GM20431 (cell line): ENCODE measurements around the gene DKK3.

Source experiments
- in situ Hi-C: fragments of 300-500 bp; cut with MseI, MboI; formaldehyde crosslinking; loops from one replicate; pipeline ENCODE4 v1.15.0; 2020; ENCODE audit warnings: low sequenced_read_pairs; ENCODE audit not compliant: unreplicated experiment

DKK3 gene

DNA sequence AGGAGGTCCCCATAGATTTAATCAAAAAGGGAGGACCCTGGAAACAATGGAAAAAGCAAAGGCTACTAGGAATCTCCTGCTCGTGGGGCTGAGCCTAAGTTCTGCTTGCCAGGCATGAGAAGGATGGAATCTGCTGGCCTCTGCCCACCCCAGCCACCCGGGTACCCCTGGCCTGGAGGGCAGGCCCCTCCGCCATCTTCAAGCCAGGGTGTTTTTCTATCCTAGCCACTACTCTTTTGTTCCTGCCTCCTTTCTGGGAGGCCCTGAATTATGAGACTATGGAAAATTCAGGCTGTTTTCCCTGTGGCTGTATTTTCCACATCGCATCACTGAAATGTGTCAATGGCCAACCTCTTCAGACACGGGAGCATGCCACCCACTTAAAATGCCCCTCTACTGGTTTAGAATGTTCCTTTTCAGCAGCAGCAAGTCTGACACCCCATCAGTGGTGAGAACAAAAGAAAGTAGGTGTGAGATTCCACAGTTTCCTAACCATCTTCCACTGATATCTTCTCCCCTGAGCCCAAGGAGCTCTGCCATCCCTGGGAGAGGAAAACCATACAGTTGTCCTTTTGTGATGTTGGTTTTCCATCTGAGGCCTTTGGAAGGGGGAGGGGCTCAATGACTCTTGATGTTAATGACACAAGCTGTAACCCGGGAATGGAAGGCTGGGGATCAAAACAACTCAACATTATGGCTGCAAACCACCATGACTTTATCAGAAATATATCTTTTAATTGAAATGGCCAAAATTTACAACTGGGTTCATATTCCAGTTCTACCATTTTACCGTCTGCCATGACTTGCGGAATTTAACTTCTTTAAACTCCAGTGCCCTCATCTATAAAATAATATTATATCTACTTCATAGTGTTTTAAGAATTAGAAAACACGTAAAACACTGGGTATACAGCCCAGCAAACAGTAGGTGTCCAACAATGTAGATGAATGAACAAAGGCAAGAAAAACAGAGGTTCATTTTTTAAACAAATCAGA is 22.2 kb downstream of the DKK3 start:
- in situ Hi-C loops: no loop called here

DNA sequence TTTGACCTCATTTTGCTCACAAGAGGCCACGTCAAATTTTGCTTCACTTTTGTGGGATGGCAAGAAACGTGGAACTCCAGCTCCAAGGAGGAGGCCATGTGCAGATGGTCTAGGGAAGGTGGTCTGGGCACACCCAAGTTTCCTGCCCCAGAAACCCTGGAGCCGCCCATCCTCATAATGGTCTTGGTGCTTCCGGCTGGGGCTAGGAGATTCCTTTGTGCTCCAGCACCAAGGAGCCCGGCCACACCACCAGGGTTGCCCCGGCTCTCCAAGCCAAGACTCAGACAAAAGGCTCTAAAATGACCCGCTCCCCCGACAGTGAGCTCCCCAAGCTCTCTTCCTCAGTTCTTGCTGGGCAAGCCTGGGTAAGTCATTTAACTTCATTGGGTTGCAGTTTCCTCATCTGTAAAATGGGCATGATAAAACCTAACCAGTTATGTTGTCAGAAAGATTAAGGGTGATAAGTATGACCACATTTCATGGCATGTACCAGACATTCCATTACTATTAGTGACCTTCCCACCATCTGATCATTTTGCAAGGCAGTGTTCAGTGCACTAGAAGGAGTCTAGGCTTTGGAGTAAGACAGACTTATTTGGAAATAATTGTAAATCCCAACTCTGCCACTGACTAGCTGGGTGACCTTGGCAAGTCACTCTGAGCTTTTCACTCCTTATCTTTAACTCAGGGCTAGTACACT is 23.3 kb downstream of the DKK3 start:
- in situ Hi-C loops: no loop called here

DNA sequence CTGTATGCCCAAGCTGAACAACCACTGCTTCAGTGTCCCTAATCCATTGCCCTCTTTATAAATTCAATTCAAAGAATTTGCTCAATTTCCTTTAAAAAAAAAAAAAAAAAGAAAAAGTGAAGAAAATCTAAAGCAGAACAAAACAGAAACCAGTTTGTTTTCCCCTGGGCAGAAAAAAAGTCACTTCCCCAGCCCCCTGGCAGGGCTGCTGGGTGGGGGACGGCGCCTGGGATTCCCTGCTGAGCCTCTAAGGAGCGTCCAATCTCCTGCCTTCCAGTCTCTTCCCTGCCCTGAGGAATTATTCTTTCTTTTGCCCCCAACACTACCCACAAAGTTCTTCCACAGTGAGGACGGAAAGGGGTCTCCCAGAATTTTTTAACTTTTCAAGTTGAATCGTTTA is 23.9 kb downstream of the DKK3 start:
- in situ Hi-C loops: no loop called here

DNA sequence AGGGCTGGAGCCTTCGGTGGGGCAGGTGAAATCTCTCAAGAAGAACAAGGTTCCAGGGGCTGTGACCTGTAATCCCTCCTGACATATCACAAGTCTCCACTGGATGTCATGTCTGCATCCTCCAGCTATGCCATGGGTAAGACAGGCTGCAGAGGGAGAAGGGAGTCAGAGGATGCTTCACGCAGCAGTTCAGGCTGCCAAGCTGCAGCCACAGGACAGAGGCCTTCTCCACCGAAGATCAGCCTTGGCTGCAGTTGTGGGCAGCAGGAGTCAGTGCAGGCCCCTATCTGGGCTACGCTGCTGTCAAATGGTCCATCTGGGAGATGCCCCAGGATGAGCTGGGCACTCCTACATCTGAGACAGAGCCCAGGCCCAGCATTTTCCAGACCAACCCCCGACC is 25.0 kb downstream of the DKK3 start:
- in situ Hi-C loops: no loop called here

DNA sequence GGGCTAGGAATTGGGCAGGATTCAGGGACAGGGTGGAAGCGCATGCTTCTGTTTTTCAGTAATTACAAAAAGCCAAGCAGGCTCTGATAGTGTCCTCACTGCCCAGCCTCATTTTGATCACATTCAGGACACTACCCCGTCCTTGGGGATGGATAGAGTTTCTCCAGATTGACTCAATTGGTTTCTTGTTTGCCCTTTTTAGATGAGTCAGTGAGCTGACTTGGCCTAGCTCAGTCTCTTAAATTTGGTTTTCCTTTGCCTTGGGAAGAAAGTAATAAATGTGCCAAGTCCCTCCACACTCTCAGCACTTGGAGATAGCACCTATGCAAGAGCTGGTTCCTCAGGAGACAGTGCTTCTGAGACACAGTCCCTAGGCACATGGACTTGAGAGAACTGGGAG is 25.5 kb downstream of the DKK3 start:
- in situ Hi-C loops: no loop called here

DNA sequence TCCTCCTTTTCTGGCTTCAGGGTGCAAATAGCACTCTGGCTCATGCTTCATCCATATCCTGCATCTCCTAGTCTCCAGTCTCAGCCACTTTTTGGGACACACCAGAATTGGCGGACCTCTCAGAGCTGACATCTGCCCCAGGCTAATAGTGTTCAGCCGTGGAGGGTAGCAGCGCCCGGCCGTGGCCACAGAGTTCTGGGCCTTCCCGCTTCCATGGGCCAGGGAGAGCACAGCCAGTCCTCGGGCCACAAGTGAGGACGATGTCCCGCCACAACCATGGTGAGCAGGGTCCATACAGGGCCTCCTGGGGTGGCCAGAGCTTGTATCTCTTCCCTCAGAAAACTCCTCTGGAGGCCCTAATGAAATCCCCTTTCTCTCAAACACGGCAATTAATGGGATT is 26.0 kb downstream of the DKK3 start:
- in situ Hi-C loops: no loop called here

DNA sequence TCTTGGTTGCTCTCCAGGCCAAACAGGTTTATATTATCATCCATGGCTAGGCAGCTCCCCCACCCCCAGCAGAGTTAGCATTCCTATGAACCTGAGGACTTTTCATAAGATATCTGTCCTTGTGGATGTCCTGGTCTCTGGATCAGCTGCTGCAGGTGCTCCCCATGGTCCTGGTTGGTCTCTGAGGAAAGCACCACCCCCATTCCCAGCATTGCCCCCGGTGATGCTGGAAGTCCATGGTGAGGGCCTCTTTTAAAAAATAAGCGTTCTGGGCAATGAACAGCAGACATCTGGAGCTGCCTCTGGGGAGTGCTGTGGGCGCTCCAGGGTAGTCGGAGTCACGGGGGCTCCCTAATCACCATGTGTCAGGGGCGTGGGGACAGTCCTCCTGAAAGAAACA is 26.6 kb downstream of the DKK3 start:
- in situ Hi-C loops: no loop called here

DNA sequence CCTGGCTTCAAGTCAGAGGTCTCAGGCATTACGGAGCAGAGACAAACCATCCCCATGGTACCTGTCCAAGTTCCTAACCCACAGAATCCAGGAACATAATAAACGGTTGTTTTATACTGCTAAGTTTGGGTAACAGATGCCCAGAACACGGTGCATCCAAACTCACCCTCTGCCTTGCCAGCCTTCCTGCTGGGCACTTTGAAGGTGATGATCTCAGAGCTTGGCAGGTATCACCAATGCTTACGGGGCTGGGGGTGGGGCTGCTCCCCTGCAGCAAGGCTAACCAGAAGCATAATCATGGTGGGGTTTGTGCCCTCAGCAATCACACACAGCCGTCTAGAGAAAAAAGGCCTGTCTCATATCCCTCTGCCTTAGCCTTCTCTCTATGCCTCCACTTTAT is 27.1 kb downstream of the DKK3 start:
- in situ Hi-C loops: no loop called here

DNA sequence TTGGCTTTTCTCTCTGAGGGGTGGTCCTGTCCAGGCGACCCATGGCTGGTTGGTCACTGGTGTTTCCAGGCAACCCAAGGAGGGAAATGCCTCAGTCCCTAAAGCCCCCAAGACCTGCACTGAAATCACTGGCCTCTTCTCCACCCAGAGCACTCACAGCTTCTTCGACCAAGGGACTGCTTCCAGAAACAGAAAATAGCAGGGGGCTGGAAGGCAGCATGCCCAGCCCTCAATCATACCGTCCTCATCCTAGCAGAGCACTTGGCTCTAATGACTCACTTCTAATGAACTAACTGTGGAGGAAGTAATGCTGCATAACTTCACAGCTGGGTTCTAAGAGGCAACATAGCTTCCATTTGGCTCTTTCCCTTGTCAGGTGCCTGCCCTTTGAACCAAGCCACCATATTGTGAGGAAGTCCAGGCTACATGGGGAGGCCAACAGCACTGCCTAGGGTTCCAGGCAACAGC is 27.6 kb downstream of the DKK3 start:
- in situ Hi-C loops: no loop called here

DNA sequence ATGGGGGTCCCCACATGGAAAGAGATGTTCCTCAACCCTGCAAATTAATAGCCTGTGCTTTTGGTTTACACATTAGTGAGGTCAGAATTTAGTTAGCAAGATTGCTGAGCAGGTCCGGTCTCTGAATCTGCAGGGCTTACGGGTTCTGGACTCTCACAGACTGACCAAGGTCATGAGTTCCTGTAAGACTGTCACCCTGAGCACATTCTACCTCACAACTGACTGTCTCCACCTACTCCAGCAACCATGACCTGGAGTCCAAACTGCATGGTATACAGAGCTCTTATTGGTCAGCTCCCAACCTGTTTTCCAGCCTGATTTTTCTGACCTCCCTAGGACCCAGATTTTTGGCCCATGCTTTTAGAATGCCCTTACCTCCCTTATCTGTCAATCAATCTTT is 28.2 kb downstream of the DKK3 start:
- in situ Hi-C loops: no loop called here

DNA sequence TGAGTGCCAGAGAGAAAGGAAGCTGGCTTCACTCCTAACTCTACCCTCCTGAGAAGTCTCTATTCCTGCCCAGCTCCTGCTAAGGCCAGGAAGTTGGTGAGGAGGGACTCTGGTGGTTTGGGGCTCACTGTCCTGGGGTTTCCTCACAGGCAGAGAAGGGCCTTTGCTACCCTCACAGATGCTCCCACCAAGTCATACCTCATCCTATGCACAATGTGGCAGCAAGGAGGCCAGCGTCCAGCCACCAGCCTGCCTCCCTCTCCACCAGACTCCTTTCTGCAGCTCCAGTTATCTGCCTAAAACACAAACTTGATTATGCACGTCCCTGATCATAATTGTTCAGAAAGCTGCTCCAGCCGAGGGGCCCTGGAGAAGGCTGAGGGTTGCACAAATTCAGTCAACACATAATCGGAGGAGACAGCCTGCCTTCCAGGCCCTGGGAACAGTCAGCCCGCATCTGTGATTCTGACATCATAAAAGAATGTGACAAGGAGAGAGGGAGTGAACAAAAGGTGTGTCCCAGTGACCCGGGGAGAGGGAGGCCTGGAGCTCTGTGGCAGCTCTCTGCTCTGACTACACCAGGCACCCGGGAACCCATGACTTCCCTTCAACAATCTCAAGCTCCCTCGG is 28.8 kb downstream of the DKK3 start:
- in situ Hi-C loops: no loop called here

DNA sequence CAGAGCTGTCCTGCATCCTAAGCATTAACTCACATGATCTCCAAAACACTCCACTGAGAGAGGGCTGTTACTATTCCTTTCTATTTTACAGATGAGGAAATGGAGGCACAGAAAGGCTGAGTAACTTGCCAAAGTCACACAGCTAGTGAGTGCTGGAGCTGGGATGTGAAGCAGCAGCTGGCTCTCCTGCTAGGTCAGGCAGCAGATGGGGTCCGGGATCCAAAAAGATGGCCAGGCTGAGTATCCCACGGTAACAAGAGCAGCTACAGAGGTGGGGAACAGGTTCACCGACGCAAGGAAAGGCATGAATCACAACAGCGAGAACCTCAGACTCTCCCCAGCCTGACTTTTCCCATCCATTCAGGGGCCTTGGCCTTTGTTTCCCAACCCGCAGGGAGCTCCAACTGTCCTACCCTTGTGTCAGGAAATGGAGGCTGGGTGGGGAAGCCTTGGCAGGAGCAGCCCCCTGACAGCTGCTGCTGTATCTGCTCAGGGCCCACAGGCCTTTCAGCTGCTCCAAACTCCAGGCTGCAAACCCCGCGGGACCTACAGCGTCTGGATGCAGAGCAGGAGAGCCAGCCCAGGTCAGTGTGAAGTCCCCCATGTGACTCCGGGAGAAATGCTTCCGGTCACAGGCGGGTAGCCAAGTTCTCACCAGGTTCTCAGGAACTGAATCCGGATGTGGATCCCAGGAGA is 29.5 kb downstream of the DKK3 start:
- in situ Hi-C loops: no loop called here

DNA sequence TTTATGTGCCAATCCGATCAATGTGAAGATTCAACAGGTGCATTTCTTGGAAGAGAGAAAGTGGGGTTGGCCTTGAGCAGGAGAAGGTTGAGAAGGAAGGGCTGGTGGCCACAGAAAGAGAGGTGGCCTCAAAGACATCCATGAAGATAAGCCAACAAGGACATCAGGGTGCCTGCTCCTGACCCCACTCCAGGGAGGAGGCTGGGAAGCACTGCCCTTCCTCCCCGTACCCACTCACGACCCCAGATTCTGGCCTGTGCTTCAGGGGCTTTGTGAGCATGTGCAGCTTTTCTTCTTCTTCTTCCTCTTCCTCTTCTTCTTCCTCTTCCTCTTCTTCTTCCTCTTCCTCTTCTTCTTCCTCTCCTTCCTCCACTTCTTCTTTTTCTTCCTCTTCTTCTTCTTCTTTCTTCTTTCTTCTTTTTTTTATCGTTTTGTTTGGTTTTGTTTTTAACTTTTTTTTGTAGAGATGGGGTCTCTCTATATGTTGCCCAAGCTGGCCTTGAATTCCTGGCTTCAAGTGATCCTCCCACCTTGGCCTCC is 30.3 kb downstream of the DKK3 start:
- in situ Hi-C loops: no loop called here

DNA sequence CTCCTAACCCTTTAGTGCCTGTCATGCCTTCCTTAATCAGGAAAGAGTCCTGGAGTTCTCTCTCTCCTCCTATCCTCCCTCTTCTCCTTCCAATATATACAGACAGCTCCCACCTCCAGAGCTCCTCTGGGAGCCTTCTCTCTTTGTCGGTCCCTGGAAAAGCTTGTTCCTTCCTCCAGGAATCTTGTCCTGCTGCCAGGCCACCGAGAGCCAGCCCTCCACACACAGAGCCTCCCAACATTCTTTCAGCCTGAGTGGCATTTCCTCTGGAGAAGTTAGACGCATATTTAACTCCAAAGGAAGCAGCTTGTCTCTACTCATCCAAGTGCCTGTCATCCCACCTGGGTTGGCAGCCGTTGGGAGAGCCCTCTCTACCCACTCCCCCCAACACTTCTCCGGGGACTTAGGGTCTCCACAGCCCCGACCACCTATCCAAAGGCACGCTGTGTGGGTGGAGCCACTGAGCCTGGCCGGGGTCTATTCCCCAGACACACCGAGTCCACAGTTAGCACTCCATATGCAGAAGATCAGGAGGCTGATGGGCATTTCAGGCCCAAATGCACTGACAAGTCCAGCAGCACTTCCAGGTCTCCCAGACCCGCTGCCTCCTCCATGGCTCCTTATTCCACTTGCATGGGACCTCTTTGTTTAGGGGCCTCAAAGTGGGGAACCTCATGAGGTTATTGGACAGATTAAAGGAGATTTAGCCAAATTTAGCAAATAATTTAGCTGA is 31.1 kb downstream of the DKK3 start:
- in situ Hi-C loops: no loop called here

DNA sequence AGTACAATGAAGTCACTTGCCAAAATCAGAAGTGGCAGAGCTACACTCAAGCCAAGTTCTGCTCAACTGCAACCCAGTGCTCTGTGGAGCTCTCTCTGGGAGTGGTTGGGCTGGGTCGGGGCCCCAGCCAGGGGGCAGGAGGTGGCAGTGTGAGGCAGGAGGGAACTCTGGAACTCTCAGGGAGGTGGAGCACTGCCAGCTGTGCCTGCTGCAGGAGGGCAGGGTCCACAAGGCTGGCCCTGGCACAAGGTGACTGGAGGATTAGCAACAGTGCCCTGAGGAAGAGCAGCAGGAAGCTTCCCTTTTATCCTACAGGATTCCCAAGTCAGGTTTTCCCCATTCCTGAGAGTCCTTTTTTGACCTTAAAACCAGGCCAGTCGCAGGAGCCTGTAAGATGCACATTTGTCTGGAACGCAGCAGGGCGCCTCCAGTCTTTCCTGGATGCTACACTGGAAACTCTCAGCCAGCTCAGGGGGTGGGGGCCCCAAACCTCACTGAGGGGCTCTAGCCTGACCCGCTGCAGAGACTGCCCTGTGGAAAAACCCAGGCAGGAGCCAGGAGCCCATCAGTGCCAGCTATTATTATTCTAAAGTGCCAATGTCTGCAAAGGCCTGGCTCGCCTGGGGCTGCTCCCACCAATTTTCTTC is 31.8 kb downstream of the DKK3 start:
- in situ Hi-C loops: no loop called here

DNA sequence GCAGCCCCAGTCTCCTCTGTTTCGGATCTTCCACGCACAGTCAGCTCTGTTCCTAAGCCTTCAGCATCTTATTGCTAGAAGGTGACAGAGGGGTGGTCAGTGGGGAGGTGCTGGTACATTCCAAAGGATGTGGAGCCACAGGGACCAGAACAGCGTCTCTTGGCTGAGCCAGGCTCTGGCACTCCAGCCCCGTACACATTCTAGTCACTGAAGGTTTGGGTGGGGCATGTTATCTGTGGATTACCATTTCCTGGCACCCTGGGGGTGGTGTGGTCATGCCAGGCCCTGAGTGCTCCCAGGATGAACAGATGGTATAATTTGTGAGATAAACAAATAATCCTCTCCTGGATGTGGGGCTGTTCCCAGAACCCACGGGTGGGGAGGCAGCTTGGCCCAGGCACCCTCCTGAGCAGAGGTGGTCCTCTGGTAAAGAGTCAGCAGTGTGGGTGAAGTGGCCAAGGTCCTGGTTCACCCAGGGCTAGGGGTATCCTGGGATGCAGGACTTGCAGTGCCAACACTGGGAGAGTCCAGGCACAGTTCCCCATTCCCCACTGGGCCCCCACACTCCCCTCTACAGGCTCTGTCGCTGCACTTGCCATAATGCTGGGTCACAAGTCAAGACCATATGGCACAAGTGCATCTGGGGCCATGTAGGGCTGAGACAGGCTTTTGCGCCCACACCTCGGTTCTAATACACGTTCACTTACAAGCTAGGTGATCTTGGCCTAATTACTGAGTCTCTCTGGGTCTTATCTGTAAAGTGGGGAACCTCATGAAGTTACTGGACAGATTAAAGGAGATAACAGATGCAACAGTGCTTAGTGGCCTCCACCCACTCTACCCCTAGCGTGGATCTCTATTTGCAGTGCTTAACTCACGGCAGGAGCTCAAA is 33.0 kb downstream of the DKK3 start:
- in situ Hi-C loops: no loop called here

DNA sequence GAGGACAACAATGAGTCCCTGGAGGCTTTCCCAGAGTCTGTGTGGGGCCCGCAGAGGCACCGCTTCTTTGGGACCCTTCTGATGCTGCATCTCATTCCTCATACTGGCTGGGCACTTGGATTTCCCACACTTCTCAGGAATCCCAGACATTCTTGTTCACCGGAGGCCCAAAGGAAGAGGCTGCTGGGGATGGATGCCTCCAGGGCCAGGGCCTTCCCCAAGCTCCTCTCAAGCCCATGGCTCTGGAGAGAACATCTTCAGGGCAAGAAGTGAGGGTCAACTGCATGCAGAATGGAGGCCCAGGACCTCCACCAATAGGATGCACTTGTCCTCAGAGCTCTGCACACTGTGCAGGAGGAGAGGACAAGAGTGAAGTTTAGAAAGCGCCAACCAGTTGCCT is 34.6 kb downstream of the DKK3 start:
- in situ Hi-C loops: no loop called here

DNA sequence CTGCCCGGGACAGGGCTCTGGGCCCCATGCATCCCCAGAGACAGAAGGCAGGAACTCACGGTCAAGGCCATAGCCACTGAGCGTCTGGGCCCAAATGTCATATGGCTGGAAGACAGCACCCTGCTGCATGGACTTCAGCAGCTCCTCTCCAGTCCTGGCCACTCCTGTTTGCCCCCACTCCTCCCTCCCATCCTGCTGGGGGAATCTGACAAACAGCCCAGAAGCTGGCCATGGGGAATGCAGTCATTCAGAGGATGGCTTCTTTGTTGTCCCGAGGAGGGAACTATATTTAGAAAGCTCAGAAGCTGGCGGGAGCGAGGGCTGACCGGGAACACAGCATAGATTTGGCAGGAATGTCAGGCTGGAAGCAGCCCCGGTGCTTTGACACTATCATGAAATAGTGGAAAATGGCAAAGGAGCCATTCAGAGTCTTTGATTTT is 35.0 kb downstream of the DKK3 start:
- in situ Hi-C loops: no loop called here
